Measurements from ENCODE around the gene IGF1. TPM values are rescaled to one million over a fixed set of nuclear protein-coding genes. Genes with fewer than 3 reads are reported as not detected.
"Not testable (repeated sequence)": the region's sequence is repeated elsewhere in the genome, so short reads cannot be mapped to it uniquely, and the experiment has no call there.

The IGF1 gene
- total RNA-seq, 1 donor from 2014 or later, result 10.9 TPM

DNA sequence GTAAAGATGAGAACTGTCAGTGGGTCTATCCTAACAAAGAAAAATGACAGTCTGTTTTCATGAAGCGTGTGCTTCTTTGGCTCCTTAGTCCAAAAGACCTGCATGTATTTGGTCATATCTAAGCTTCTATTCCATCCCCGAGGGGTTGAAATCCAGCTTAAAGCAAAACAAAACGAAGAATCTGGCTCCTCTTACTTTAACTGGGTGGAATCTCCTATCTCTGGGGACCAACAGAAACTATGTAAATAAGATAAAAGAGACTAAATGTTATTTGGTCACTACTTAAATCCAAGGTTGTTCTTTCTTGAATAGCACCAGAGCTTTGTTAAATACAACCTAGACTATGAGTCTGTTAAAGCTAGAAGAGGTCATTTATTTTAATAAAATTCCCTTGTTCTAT is 9.4 kb downstream of the IGF1 start:
- DNase-seq (ENCODE audit: missing footprints) (no peak), ATAC-seq (peak; percentile 16)
- intact Hi-C loops (cut with DNase I), result no loop called here

GRCh38 chr12:102468261-102468915 is 12.0 kb downstream of the IGF1 start:
- ATAC-seq, result no peak
- intact Hi-C loops (cut with DNase I), result no loop called here
- no peak for DNase-seq (ENCODE audit: missing footprints)

GRCh38 chr12:102465762-102466560 is 14.4 kb downstream of the IGF1 start:
- intact Hi-C loops (cut with DNase I), result no loop called here
- ATAC-seq (no peak), DNase-seq (ENCODE audit: missing footprints) (no peak)

DNA sequence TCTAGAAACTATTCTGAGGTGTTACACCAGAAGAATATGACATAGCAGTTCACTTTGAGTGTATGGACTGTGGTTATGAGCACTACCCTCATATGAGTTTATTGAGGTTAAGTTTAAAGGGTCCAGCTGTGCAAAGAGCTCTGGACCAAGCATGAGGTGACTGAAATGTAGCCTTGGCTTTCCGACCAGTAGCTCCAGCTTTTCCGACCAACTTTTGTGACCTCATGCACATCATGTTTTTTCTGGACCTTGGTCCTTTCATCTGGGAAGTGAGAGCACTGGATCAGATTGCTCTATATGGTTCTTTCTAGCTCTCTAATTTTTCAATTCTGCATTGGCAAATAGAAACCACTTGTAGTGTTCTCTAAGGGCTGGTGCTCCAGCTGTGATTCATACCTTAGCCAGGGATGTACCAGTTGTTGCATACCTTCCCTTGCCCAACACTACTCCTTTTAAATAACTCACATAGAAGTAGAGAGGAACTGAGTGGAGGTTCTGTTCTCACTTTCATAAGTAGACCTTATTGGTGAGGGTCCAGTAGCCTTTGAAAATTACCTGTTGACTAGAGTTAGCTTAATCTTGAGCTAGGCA is 16.6 kb downstream of the IGF1 start:
- DNase-seq (ENCODE audit: missing footprints) (no peak), ATAC-seq (no peak)
- intact Hi-C loops (cut with DNase I), result no loop called here

DNA sequence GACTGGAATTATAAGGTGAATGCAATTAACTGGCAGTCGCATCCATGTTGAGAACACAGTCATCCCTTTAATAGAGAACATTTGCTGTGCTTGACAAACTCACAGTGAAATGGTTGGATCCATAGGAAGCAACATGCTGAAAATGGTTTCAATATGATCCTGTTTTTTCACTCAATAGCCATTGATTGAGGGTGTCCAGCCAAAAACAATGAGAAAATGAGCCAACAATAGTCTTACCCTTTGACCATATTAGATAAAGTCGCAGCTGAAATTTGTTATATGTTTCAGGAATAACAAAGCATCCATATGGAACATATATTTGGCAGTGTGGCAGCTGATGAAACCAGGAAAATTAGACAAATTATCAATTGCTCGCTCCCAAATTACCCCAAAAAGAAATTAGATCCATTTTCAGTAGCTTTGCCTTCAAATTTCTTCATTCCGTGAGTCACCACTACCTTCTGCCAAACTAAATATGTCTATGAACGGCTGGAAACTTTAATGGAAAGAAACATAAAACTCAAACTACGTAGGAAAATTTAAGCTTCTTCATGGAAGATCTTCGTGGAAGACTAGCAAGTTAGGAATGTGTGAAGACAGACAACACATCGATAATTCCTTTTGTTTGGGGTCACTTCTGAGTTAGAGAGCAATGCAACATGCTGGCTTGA is 17.4 kb downstream of the IGF1 start:
- DNase-seq (ENCODE audit: missing footprints), result no peak
- intact Hi-C loops (cut with DNase I), result no loop called here
- no peak for ATAC-seq

GRCh38 chr12:102462386-102462785 is 18.0 kb downstream of the IGF1 start:
- no peak for ATAC-seq
- no peak for DNase-seq (ENCODE audit: missing footprints)
- intact Hi-C loops (cut with DNase I), result no loop called here

GRCh38 chr12:102461501-102461900 is 18.9 kb downstream of the IGF1 start:
- peak; percentile 66 for ATAC-seq
- intact Hi-C loops (cut with DNase I), result no loop called here
- no peak for DNase-seq (ENCODE audit: missing footprints)

DNA sequence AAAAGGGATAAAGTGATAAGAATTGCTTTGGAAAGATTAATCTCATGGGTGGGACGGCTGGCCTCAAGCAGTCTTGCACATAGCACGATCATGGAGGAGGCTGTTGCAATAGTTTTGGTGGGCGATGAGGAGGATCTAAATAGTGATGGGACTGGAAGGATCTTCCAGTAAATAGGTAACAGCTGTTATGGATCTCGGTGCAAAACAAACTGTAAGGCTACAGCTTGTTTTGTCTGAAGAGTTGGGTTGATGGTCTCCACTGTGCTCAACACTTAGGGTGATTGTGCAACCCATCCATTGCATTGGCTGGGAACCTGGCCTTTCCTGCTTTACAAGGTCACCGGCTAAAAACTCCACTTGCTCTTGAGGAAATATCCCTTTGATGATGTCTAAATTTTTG is 21.0 kb downstream of the IGF1 start:
- intact Hi-C loops (cut with DNase I), result no loop called here
- peak; percentile 61 for ATAC-seq

DNA sequence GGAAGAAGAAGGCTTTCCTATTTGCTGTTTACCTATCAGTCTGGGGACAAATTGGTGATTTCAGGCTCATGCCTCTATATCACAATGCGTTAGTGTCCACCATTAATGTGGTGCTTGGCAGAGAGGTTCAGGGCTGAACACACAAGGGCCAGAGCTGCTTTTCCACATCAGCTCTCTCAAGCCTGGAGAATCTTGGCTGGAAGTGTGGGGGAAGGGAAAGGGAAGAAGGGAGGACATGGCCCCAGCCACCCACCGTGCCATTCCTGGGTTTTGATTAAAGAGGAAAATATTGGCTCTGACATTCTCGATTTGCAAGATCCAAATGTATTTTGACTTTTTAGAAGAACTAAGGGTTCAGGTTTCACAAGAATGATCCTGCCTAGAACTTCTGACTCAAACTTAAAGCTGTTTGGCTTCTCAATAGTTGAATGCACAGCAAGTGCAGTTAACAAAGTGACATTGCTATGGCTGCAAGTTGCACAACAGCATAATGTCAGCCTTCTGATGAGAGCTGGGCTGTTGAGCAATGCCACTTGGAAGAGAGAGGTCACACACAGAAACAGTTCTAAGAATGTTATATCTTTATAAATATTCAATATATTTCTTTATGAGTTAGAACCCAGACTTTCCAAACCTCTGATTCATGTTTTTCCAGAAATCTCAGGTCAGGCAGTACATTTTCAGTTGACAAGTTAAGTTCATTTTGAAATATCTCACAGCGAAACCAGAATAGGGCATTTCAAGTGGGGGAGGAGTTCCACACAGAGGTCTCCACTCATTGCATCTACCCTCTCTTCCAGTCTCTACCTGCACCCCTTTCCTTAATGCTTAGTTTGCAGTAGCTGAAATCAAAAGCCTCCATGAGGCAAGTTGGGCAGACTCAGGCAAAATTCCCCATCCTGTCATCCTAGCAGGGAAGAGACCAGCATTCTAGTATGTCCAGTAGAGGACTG is 25.3 kb downstream of the IGF1 start:
- intact Hi-C loops (cut with DNase I), result no loop called here
- DNase-seq (ENCODE audit: missing footprints), result no peak
- peak; percentile 79 for ATAC-seq

More for the DNA sequence above, 21.0 kb downstream of the IGF1 start:
- DNase-seq (ENCODE audit: missing footprints), result no peak

DNA sequence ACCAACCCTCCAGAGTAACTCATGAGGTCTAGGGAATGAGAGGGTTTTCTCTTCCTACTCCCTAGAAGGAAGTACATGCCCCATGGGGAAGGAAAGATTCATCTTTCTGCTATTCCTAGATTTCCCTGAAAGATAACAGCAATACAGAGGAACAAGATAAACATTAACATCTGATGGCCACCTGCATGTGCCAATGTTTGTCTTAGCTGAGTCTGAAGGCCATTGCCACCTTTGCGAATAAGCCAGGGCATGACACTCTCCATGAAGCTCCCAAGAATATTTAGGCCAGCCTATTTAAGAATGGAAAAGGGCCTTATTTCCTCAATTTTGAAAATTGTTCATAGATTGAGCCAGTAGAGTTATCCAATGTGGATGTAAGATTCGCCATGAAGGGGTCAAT is 26.0 kb downstream of the IGF1 start:
- no peak for ATAC-seq
- intact Hi-C loops (cut with DNase I), result no loop called here
- no peak for DNase-seq (ENCODE audit: missing footprints)

DNA sequence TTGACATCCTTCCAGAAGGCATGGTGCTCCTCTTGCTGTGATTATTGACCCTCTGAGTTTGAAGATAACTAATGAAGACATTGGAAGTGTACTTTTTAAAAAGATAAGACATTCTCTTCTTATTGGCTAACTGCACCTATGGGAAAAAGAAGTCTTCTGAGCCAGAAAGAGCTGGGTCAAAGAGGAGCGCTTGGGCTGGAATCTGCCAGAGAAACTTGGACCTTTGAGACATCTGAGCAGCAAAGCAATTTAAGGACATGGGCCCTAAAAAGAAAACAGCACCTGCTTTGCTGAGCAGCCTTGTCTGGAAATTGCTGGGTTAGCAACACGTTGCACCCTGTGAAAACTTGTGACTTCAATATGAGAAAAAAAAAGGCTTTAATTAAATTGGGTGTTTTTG is 27.8 kb downstream of the IGF1 start:
- ATAC-seq, result peak; percentile 58
- intact Hi-C loops (cut with DNase I), result no loop called here
- DNase-seq (ENCODE audit: missing footprints), result no peak

DNA sequence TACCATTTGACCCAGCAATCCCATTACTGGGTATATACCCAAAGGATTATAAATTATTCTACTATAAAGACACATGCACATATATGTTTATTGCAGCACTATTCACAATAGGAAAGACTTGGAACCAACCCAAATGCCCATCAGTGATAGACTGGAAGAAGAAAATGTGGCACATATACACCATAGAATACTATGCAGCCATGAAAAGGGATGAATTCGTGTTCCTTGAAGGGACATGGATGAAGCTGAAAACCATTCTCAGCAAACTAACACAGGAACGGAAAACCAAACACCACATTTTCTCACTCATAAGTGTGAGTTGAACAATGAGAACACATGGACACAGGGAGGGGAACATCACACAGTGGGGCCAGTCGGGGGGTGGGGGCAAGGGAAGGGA is 31.3 kb downstream of the IGF1 start:
- ATAC-seq; intact Hi-C loops (cut with DNase I); DNase-seq (ENCODE audit: missing footprints): not testable (repeated sequence)

DNA sequence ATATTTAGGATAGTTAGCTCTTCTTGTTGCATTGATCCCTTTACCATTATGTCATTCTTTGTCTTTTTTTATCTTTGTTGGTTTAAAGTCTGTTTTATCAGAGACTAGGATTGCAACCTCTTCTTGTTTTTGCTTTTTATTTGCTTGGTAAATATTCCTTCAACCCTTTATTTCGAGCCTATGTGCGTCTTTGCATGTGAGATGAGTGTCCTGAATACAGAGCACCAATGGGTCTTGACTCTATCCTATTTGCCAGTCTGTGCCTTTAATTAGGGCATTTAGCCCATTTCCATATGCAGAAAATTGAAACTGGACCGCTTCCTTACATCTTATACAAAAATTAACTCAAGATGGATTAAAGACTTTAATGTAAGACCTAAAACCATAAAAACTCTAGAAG is 32.9 kb downstream of the IGF1 start:
- intact Hi-C loops (cut with DNase I); DNase-seq (ENCODE audit: missing footprints); ATAC-seq: not testable (repeated sequence)

- intact Hi-C loops (cut with DNase I), result no loop called here
- ATAC-seq, result no peak
- no peak for DNase-seq (ENCODE audit: missing footprints)
Measured at GRCh38 chr12:102444707-102445106, 35.7 kb downstream of the IGF1 start.

GRCh38 chr12:102444093-102444492 is 36.3 kb downstream of the IGF1 start:
- DNase-seq (ENCODE audit: missing footprints) (no peak), ATAC-seq (no peak)
- intact Hi-C loops (cut with DNase I), result no loop called here

DNA sequence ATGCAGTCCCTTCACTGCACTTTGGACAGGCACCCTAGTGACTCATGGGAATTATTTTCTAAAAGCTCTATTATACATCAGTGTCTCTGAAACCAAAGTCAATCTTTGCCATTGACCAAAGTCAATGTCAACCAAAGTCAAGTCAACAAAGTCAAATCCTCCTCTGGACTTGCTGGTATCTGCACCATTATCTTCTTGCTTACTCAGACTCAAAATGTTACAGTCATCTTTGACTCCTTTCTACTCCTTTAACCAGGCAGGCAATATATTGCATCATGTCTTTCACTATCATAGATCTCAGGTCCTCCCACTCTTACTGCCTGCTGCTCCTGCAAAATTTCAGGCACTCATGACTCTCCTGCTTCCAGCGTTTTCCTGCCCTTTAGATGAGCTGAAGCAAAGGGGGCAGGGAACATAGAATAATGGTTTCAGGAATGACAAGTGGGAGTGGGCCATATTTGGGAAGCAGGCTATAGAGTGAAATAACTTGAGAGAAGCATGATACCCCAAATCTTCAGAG is 39.2 kb downstream of the IGF1 start:
- ATAC-seq (no peak), DNase-seq (ENCODE audit: missing footprints) (no peak)
- intact Hi-C loops (cut with DNase I), result no loop called here

DNA sequence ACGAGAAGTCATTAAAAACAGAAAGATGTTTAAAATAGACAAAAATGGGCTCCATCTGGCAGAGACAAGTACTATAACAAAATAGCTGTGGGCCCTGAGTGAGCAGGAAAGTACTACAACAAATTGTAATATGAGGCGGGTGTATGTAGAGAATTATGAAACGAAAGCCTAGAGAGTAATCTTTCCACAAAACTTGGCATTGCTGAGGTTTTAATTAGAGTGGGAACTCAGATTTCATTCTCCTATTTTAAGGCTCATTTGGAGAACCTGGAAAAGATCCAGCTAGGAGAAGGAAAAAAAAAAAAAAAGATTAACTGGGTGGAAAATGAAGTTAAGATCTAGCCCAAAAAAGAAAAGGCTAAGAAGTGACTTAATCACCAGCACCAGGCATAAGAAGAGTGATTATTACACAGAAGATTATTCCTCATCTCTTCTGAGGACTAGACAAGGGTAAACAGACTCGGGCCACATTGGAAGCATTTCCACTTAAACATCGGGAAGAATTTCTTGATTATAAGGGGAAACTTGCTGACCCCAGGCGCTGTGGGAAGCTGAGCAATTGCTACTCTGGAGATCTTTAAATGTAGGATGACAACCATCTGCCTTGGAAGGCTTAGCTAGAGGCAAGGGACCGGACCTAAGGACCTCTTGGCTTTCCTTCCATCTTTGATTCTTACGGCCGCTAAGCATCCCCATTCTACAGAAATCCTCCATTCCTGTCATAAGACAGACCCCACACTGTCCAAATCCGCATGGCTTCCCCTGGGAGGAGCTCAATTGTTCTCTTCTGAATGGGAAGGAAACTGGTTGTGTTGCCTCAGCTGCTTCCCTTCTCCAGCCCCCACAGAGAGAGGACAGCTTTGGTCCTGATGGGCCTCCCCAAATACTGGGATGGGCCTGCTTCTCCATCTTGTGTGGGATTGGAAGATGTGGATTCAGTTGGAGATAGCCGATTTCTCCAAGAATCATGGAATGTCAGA is 40.6 kb downstream of the IGF1 start:
- ATAC-seq, result peak; percentile 57
- DNase-seq (ENCODE audit: missing footprints), result no peak
- intact Hi-C loops (cut with DNase I), result no loop called here

All from Right ventricle myocardium inferior (tissue), 1 donor.